SK-N-SH treated with all-trans-retinoic acid at 6 μM for 48 hours (cell line): ENCODE data around the gene SIK1.

Source experiments
- ATAC-seq: fragments of 200-7000 bp; cut with Tn5 transposase; 3 replicates; pipeline ENCODE4 v1.9.1; 2020; ENCODE audit warnings: mild to moderate bottlenecking, moderate library complexity
- ARNTL ChIP-seq: fragments of 450-650 bp; formaldehyde crosslinking; IDR thresholded peaks from 2 replicates; pipeline ENCODE4 v1.5.0; 2020; ENCODE audit warnings: low read depth, mild to moderate bottlenecking, moderate library complexity, borderline replicate concordance
- BACH2 ChIP-seq: fragments of 250-450 bp; sonication (Bioruptor Pico); IDR thresholded peaks from 2 replicates; pipeline ENCODE4 v1.9.0; 2021; ENCODE audit warnings: mild to moderate bottlenecking, borderline replicate concordance
- CSDC2 ChIP-seq: fragments of 250-450 bp; sonication (Bioruptor Pico); IDR thresholded peaks from 2 replicates; pipeline ENCODE4 v1.5.0; 2020; ENCODE audit warnings: mild to moderate bottlenecking, moderate library complexity
- ESRRG ChIP-seq: fragments of 250-450 bp; sonication (Bioruptor Pico); IDR thresholded peaks from 2 replicates; pipeline ENCODE4 v1.6.1; 2021; ENCODE audit warnings: mild to moderate bottlenecking
- GLIS3 ChIP-seq: fragments of 250-450 bp; sonication (Bioruptor Pico); IDR thresholded peaks from 2 replicates; pipeline ENCODE4 v1.5.0; 2020; ENCODE audit warnings: mild to moderate bottlenecking, moderate library complexity
- ISL1 ChIP-seq: fragments of 250-450 bp; sonication (Bioruptor Pico); IDR thresholded peaks from 2 replicates; pipeline ENCODE4 v2.1.2; 2022; ENCODE audit warnings: mild to moderate bottlenecking, moderate library complexity
- OSR1 ChIP-seq: fragments of 250-450 bp; sonication (Bioruptor Pico); IDR thresholded peaks from 2 replicates; pipeline ENCODE4 v1.8.0; 2022; ENCODE audit warnings: moderate library complexity, mild to moderate bottlenecking, inconsistent platforms
- PPARA ChIP-seq: fragments of 250-450 bp; sonication (Bioruptor Pico); IDR thresholded peaks from 2 replicates; pipeline ENCODE4 v1.5.0; 2020; ENCODE audit warnings: mild to moderate bottlenecking, borderline replicate concordance
- RARB ChIP-seq: fragments of 250-450 bp; sonication (Bioruptor Pico); IDR thresholded peaks from 2 replicates; pipeline ENCODE4 v1.8.0; 2021; ENCODE audit warnings: mild to moderate bottlenecking, moderate library complexity
- TCF4 ChIP-seq: fragments of 250-450 bp; sonication (Bioruptor Pico); IDR thresholded peaks from 2 replicates; pipeline ENCODE4 v1.8.0; 2021; ENCODE audit warnings: mild to moderate bottlenecking, moderate library complexity, borderline replicate concordance
- TOX ChIP-seq: fragments of 250-450 bp; sonication (Bioruptor Pico); IDR thresholded peaks from 2 replicates; pipeline ENCODE4 v1.8.0; 2021; ENCODE audit warnings: mild to moderate bottlenecking, moderate library complexity, borderline replicate concordance
- ZC3H10 ChIP-seq: fragments of 250-450 bp; sonication (Bioruptor Pico); IDR thresholded peaks from 2 replicates; pipeline ENCODE4 v1.5.1; 2021; ENCODE audit warnings: mild to moderate bottlenecking, moderate library complexity
- ZFP3 ChIP-seq: fragments of 250-450 bp; sonication (Bioruptor Pico); IDR thresholded peaks from 2 replicates; pipeline ENCODE4 v1.5.0; 2020; ENCODE audit warnings: mild to moderate bottlenecking, moderate library complexity
- ZFP30 ChIP-seq: fragments of 450-650 bp; formaldehyde crosslinking; IDR thresholded peaks from 2 replicates; pipeline ENCODE4 v1.5.0; 2022; ENCODE audit warnings: mild to moderate bottlenecking, moderate library complexity
- ZNF565 ChIP-seq: fragments of 450-650 bp; formaldehyde crosslinking; conservative IDR thresholded peaks from 2 replicates; pipeline ENCODE4 v1.5.0; 2020; ENCODE audit warnings: low read depth, mild to moderate bottlenecking, moderate library complexity
- ZNF8 ChIP-seq: fragments of 450-650 bp; formaldehyde crosslinking; IDR thresholded peaks from 2 replicates; pipeline ENCODE4 v1.5.0; 2020; ENCODE audit warnings: mild to moderate bottlenecking, moderate library complexity
- TF ChIP-seq, protein P1 (sequence below): fragments of 250-450 bp; sonication (Bioruptor Pico); IDR thresholded peaks from 2 replicates; pipeline ENCODE4 v1.5.0; 2020; ENCODE audit warnings: mild to moderate bottlenecking, moderate library complexity
- TF ChIP-seq, protein P2 (sequence below): fragments of 250-450 bp; sonication (Bioruptor Pico); IDR thresholded peaks from 2 replicates; pipeline ENCODE4 v1.5.1; 2021; ENCODE audit warnings: mild to moderate bottlenecking, moderate library complexity
- TF ChIP-seq, protein P3 (sequence below): fragments of 250-450 bp; sonication (Bioruptor Pico); IDR thresholded peaks from 2 replicates; pipeline ENCODE4 v1.8.0; 2020; ENCODE audit warnings: mild to moderate bottlenecking, moderate library complexity, borderline replicate concordance
- TF ChIP-seq, protein P4 (sequence below): fragments of 250-450 bp; sonication (Bioruptor Pico); IDR thresholded peaks from 2 replicates; pipeline ENCODE4 v1.5.1; 2020; ENCODE audit warnings: low read depth, mild to moderate bottlenecking, moderate library complexity
- TF ChIP-seq, protein P5 (sequence below): fragments of 250-450 bp; sonication (Bioruptor Pico); IDR thresholded peaks from 2 replicates; pipeline ENCODE4 v1.8.0; 2021; ENCODE audit warnings: low read depth, mild to moderate bottlenecking, moderate library complexity, borderline replicate concordance

Gene SIK1

DNA sequence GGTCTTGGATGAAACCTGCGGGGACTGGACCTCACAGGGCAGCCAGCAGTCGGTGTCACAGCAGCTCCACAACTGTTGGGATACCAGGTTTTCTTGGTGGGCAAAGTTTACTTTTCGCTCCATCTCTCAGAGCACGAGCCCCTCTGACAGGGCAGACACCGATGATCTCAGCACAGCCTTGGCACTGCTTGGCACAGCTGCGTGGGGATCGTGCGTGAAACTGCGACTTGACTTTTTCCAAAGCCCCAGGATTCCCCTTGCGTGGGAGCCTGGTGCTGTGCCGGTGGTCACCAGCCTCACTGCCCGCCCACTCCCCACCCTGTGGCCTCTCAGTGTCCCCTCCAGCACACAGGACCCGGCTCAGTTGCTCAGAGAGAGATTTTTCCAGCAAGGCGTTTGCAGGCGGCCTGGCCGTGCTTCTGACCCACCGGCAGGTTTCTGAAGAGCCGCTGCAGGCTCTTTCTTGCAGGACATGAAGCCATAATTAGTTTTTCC, 57.3 kb downstream of the SIK1 start:
- no peak; the same call in 2 of the 3 replicates for ATAC-seq
- TF ChIP-seq ZFP3 (CRISPR knock-in tag) (no peak), ESRRG (CRISPR knock-in tag) (no peak), RARB (CRISPR knock-in tag) (no peak), GLIS3 (no peak), CSDC2 (no peak), ARNTL (CRISPR knock-in tag) (no peak), PPARA (no peak), BACH2 (no peak), ZNF565 (CRISPR knock-in tag) (no peak), TCF4 (CRISPR knock-in tag) (no peak), ZFP30 (CRISPR knock-in tag) (no peak), OSR1 (CRISPR knock-in tag) (no peak), ZC3H10 (CRISPR knock-in tag) (no peak), TOX (CRISPR knock-in tag) (no peak), ZNF8 (no peak)
- TF ChIP-seq, protein P1, sequence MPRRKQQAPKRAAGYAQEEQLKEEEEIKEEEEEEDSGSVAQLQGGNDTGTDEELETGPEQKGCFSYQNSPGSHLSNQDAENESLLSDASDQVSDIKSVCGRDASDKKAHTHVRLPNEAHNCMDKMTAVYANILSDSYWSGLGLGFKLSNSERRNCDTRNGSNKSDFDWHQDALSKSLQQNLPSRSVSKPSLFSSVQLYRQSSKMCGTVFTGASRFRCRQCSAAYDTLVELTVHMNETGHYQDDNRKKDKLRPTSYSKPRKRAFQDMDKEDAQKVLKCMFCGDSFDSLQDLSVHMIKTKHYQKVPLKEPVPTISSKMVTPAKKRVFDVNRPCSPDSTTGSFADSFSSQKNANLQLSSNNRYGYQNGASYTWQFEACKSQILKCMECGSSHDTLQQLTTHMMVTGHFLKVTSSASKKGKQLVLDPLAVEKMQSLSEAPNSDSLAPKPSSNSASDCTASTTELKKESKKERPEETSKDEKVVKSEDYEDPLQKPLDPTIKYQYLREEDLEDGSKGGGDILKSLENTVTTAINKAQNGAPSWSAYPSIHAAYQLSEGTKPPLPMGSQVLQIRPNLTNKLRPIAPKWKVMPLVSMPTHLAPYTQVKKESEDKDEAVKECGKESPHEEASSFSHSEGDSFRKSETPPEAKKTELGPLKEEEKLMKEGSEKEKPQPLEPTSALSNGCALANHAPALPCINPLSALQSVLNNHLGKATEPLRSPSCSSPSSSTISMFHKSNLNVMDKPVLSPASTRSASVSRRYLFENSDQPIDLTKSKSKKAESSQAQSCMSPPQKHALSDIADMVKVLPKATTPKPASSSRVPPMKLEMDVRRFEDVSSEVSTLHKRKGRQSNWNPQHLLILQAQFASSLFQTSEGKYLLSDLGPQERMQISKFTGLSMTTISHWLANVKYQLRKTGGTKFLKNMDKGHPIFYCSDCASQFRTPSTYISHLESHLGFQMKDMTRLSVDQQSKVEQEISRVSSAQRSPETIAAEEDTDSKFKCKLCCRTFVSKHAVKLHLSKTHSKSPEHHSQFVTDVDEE (CRISPR knock-in tag): no peak
- TF ChIP-seq, protein P2, sequence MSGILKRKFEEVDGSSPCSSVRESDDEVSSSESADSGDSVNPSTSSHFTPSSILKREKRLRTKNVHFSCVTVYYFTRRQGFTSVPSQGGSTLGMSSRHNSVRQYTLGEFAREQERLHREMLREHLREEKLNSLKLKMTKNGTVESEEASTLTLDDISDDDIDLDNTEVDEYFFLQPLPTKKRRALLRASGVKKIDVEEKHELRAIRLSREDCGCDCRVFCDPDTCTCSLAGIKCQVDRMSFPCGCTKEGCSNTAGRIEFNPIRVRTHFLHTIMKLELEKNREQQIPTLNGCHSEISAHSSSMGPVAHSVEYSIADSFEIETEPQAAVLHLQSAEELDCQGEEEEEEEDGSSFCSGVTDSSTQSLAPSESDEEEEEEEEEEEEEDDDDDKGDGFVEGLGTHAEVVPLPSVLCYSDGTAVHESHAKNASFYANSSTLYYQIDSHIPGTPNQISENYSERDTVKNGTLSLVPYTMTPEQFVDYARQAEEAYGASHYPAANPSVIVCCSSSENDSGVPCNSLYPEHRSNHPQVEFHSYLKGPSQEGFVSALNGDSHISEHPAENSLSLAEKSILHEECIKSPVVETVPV: no peak
- TF ChIP-seq, protein P3, sequence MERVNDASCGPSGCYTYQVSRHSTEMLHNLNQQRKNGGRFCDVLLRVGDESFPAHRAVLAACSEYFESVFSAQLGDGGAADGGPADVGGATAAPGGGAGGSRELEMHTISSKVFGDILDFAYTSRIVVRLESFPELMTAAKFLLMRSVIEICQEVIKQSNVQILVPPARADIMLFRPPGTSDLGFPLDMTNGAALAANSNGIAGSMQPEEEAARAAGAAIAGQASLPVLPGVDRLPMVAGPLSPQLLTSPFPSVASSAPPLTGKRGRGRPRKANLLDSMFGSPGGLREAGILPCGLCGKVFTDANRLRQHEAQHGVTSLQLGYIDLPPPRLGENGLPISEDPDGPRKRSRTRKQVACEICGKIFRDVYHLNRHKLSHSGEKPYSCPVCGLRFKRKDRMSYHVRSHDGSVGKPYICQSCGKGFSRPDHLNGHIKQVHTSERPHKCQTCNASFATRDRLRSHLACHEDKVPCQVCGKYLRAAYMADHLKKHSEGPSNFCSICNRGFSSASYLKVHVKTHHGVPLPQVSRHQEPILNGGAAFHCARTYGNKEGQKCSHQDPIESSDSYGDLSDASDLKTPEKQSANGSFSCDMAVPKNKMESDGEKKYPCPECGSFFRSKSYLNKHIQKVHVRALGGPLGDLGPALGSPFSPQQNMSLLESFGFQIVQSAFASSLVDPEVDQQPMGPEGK (CRISPR knock-in tag): no peak
- TF ChIP-seq, protein P4, sequence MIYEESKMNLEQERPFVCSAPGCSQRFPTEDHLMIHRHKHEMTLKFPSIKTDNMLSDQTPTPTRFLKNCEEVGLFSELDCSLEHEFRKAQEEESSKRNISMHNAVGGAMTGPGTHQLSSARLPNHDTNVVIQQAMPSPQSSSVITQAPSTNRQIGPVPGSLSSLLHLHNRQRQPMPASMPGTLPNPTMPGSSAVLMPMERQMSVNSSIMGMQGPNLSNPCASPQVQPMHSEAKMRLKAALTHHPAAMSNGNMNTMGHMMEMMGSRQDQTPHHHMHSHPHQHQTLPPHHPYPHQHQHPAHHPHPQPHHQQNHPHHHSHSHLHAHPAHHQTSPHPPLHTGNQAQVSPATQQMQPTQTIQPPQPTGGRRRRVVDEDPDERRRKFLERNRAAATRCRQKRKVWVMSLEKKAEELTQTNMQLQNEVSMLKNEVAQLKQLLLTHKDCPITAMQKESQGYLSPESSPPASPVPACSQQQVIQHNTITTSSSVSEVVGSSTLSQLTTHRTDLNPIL (CRISPR knock-in tag): no peak
- TF ChIP-seq, all 23 proteins: peak for 0

DNA sequence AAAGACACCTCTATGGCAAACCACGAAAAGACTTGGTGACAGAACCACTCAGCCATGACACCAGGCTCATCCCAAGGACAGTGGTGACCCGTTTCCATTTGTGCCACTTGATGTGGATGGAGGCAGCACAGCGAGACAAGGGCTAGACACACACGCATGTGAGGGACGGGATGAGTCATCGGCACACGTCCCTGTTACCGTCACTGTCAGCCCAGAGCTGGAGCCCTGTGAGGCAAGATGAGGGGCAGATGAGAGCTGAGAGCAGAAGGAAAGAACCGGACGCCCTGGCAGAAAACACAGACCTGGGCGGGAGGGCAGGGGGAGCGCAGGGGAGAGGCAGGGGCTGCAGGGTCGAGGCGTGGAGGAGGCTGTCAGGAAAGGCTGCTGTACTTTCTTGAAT, 57.8 kb downstream of the SIK1 start:
- no peak for TF ChIP-seq TCF4 (CRISPR knock-in tag)
- TF ChIP-seq, protein P1 (CRISPR knock-in tag): 0 out of 2 replicates have a peak, but pooled peaks have one; percentile 22

DNA sequence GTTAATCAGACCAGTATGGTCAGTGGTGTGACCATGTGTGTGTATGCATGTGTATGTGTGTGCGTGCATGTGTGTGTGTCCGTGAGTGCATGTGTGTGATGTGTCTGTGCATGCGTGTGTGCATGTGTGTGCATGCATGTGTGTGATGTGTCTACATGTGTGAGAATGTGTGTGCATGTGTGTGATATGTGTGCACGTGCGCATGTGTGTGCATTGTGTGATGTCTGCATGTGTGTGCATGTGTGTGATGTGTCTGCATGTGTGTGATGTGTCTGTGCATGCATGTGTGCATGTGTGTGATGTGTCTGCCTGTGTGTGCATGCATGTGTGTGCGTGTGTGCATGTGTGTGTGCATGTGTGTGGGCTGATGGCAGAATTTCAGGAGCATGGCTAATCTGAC, 58.2 kb downstream of the SIK1 start:
- ATAC-seq: no peak
- no peak for TF ChIP-seq OSR1 (CRISPR knock-in tag)
- no peak for TF ChIP-seq TCF4 (CRISPR knock-in tag)
- TF ChIP-seq, protein P5, sequence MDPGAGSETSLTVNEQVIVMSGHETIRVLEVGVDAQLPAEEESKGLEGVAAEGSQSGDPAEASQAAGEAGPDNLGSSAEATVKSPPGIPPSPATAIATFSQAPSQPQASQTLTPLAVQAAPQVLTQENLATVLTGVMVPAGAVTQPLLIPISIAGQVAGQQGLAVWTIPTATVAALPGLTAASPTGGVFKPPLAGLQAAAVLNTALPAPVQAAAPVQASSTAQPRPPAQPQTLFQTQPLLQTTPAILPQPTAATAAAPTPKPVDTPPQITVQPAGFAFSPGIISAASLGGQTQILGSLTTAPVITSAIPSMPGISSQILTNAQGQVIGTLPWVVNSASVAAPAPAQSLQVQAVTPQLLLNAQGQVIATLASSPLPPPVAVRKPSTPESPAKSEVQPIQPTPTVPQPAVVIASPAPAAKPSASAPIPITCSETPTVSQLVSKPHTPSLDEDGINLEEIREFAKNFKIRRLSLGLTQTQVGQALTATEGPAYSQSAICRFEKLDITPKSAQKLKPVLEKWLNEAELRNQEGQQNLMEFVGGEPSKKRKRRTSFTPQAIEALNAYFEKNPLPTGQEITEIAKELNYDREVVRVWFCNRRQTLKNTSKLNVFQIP (CRISPR knock-in tag): no peak
- no peak for TF ChIP-seq ZC3H10 (CRISPR knock-in tag)
- no peak for TF ChIP-seq ZNF565 (CRISPR knock-in tag)
- no peak for TF ChIP-seq RARB (CRISPR knock-in tag)
- no peak for TF ChIP-seq ARNTL (CRISPR knock-in tag)
- TF ChIP-seq CSDC2: no peak
- TF ChIP-seq, protein P2: no peak
- TF ChIP-seq, protein P4 (CRISPR knock-in tag): no peak
- TF ChIP-seq ISL1: no peak
- no peak for TF ChIP-seq GLIS3

More for the DNA sequence above, 57.8 kb downstream of the SIK1 start:
- peak; percentile 73 for ATAC-seq
